DOHH2 (cell line): ENCODE data around the gene RNASET2.

ENCODE experiments used
- H3F3A ChIP-seq: fragments of 200-600 bp; sonication (generic), shearing (Covaris generic); 2 replicates; pipeline ENCODE4 v1.6.0; 2016; ENCODE audit warnings: antibody characterized with exemption, mild to moderate bottlenecking; ENCODE audit not compliant: control insufficient read depth, insufficient read depth
- H3K27ac ChIP-seq: fragments of 200-600 bp; sonication (generic); 2 replicates; pipeline ENCODE4 v1.5.1; 2014; ENCODE audit warnings: low read depth, mild to moderate bottlenecking, low read length, moderate library complexity
- H3K27me3 ChIP-seq: fragments of 200-600 bp; sonication (generic); 2 replicates; pipeline ENCODE4 v1.6.1; 2014; ENCODE audit warnings: mild to moderate bottlenecking, low read length, mixed read lengths; ENCODE audit not compliant: control insufficient read depth
- H3K36me3 ChIP-seq: fragments of 200-600 bp; sonication (generic); 2 replicates; pipeline ENCODE4 v1.6.1; 2014; ENCODE audit warnings: mild to moderate bottlenecking, low read length, moderate library complexity, mixed read lengths; ENCODE audit not compliant: control insufficient read depth
- H3K4me1 ChIP-seq: fragments of 200-600 bp; sonication (generic); 2 replicates; pipeline ENCODE4 v1.6.1; 2014; ENCODE audit warnings: mild to moderate bottlenecking, low read length, mixed read lengths; ENCODE audit not compliant: control insufficient read depth
- H3K4me2 ChIP-seq: fragments of 200-600 bp; sonication (generic); 2 replicates; pipeline ENCODE4 v1.6.0; 2014; ENCODE audit warnings: mild to moderate bottlenecking, low read length, moderate library complexity
- H3K4me3 ChIP-seq: fragments of 200-600 bp; sonication (generic); 2 replicates; pipeline ENCODE4 v1.5.1; 2014; ENCODE audit warnings: mild to moderate bottlenecking, low read length, mixed read lengths
- H3K79me2 ChIP-seq: fragments of 200-600 bp; sonication (generic); 2 replicates; pipeline ENCODE4 v1.6.1; 2014; ENCODE audit warnings: mild to moderate bottlenecking, low read length, mixed read lengths; ENCODE audit not compliant: control insufficient read depth
- H3K9me2 ChIP-seq: fragments of 200-600 bp; sonication (generic); replicated peaks from 2 replicates; pipeline ENCODE4 v1.6.1; 2014; ENCODE audit warnings: mild to moderate bottlenecking, low read length, mixed read lengths; ENCODE audit not compliant: control insufficient read depth
- H3K9me3 ChIP-seq: fragments of 200-600 bp; sonication (generic); 2 replicates; pipeline ENCODE4 v1.6.1; 2014; ENCODE audit warnings: antibody characterized with exemption, low read length, mixed read lengths; ENCODE audit not compliant: control insufficient read depth, insufficient read depth
- H4K20me1 ChIP-seq: fragments of 200-600 bp; sonication (generic); 2 replicates; pipeline ENCODE4 v1.6.0; 2014; ENCODE audit warnings: low read depth, mild to moderate bottlenecking, antibody characterized with exemption, low read length, moderate library complexity; ENCODE audit not compliant: control insufficient read depth, insufficient read depth
- EZH2phosphoT487 ChIP-seq: fragments of 200-600 bp; sonication (generic); IDR thresholded peaks from 2 replicates; pipeline ENCODE4 v1.6.1; 2017; ENCODE audit warnings: borderline replicate concordance, mild to moderate bottlenecking, antibody characterized with exemption, low read length, moderate library complexity, mixed read lengths
- TF ChIP-seq, protein P1 (sequence below): fragments of 200-600 bp; sonication (generic); IDR thresholded peaks from one replicate; pipeline ENCODE4 v1.5.1; 2014; ENCODE audit warnings: antibody characterized with exemption, mild to moderate bottlenecking, low read depth, low read length; ENCODE audit not compliant: poor library complexity, severe bottlenecking

RNASET2 gene

GRCh38 chr6:166907871-166908806, 48.2 kb downstream of the RNASET2 start:
- peak overlapping the region; percentile 42 for H3K4me2 ChIP-seq
- TF ChIP-seq, protein P1, sequence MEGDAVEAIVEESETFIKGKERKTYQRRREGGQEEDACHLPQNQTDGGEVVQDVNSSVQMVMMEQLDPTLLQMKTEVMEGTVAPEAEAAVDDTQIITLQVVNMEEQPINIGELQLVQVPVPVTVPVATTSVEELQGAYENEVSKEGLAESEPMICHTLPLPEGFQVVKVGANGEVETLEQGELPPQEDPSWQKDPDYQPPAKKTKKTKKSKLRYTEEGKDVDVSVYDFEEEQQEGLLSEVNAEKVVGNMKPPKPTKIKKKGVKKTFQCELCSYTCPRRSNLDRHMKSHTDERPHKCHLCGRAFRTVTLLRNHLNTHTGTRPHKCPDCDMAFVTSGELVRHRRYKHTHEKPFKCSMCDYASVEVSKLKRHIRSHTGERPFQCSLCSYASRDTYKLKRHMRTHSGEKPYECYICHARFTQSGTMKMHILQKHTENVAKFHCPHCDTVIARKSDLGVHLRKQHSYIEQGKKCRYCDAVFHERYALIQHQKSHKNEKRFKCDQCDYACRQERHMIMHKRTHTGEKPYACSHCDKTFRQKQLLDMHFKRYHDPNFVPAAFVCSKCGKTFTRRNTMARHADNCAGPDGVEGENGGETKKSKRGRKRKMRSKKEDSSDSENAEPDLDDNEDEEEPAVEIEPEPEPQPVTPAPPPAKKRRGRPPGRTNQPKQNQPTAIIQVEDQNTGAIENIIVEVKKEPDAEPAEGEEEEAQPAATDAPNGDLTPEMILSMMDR, result no peak
- no peak for TF ChIP-seq EZH2phosphoT487
- no peaks in the 10 kb centered on the region for H3K36me3 ChIP-seq
- H3K9me2 ChIP-seq, result no peaks in the 10 kb centered on the region
- H3K4me3 ChIP-seq, result no peak overlapping the region
- H3K79me2 ChIP-seq, result no peaks in the 10 kb centered on the region
- H3K27me3 ChIP-seq, result peaks cover 15% of the 10 kb centered on the region
- no peaks in the 10 kb centered on the region for H3K9me3 ChIP-seq
- no peaks in the 10 kb centered on the region for H3F3A ChIP-seq
- no peak overlapping the region for H3K27ac ChIP-seq
- no peaks in the 10 kb centered on the region for H4K20me1 ChIP-seq
- H3K4me1 ChIP-seq, result peaks cover 32% of the 10 kb centered on the region

DNA sequence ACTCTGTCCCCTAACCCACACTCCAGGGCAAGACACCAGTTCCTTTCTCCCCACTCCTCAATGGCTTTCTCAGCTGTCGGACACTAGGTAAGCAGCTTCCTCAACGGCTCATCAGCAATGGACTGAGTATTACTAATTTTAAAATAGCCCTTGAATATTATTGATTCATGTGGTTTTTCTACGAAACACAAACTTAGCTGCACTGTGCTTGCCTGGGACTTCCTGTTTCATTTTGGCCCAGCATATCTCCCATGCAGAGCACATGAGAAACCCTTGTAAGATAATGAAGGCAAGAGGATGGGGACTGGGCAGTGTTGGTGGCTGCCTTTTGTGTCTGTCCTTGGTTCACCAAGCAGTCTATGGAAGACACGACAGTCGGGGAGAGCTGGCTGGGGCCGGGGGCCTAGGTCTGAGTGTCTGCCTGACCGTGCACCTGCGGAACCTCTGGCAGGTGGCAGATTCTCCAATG, 48.9 kb downstream of the RNASET2 start:
- H3K36me3 ChIP-seq, result no peaks in the 10 kb centered on the region
- no peaks in the 10 kb centered on the region for H3F3A ChIP-seq
- peaks cover 32% of the 10 kb centered on the region for H3K4me1 ChIP-seq
- no peaks in the 10 kb centered on the region for H3K79me2 ChIP-seq
- H3K27ac ChIP-seq, result no peak overlapping the region
- H3K4me3 ChIP-seq, result no peak overlapping the region
- H3K9me2 ChIP-seq, result no peaks in the 10 kb centered on the region
- no peaks in the 10 kb centered on the region for H4K20me1 ChIP-seq
- H3K4me2 ChIP-seq, result peak overlapping the region; percentile 42
- H3K27me3 ChIP-seq, result peaks cover 15% of the 10 kb centered on the region
- no peaks in the 10 kb centered on the region for H3K9me3 ChIP-seq
- TF ChIP-seq, protein P1, result no peak
- no peak for TF ChIP-seq EZH2phosphoT487

GRCh38 chr6:166906376-166907044, 49.8 kb downstream of the RNASET2 start:
- H3K79me2 ChIP-seq, result no peaks in the 10 kb centered on the region
- H3K4me2 ChIP-seq, result no peak overlapping the region
- H3K9me2 ChIP-seq, result no peaks in the 10 kb centered on the region
- peaks cover 15% of the 10 kb centered on the region for H3K27me3 ChIP-seq
- no peaks in the 10 kb centered on the region for H3K9me3 ChIP-seq
- no peaks in the 10 kb centered on the region for H4K20me1 ChIP-seq
- no peaks in the 10 kb centered on the region for H3K36me3 ChIP-seq
- peaks cover 32% of the 10 kb centered on the region for H3K4me1 ChIP-seq
- no peak overlapping the region for H3K27ac ChIP-seq
- H3K4me3 ChIP-seq, result no peak overlapping the region
- no peaks in the 10 kb centered on the region for H3F3A ChIP-seq
- TF ChIP-seq, protein P1, result no peak
- no peak for TF ChIP-seq EZH2phosphoT487
